Esophagus squamous epithelium (tissue), 4 donors: ENCODE results near the gene CNTNAP4.

Experiments used
- CTCF ChIP-seq, 6 experiments: fragments of 450-650 bp in 4 of 6; fragments of 200-600 bp in 2 of 6; sonication (generic) in 2 of 6; IDR thresholded peaks; one replicate each; pipeline ENCODE4 v1.5.1; 2016 to 2019; ENCODE audit warnings: antibody characterized with exemption in 6 of 6, mild to moderate bottlenecking in 4 of 6, moderate library complexity in 4 of 6
- POLR2A ChIP-seq, 4 donors: fragments of 450-650 bp; IDR thresholded peaks; one replicate each; pipeline ENCODE4 v1.6.1; 2017; ENCODE audit warnings: antibody characterized with exemption in 4 of 4, mild to moderate bottlenecking in 4 of 4, moderate library complexity in 3 of 4

GRCh38 chr16:76390476-76390875 is 113.3 kb downstream of the CNTNAP4 start:
- no peak for TF ChIP-seq POLR2A (IDR thresholded peaks at IDR 0.05)
- TF ChIP-seq CTCF (IDR thresholded peaks at IDR 0.05) = no peak
